Motor neuron (in vitro differentiated cells): ENCODE measurements around the gene LTBP2. TPM values are rescaled to one million over a fixed set of nuclear protein-coding genes. Genes with fewer than 3 reads are reported as not detected.
"Not testable (repeated sequence)": the region's sequence is repeated elsewhere in the genome, so short reads cannot be mapped to it uniquely, and the experiment has no call there.

Experiments used
- ATAC-seq, 8 experiments: fragments of 200-7000 bp; cut with Tn5 transposase; replicated peaks in 6 of 8; 2 replicates each; pipeline ENCODE4 v1.8.0; 2021; ENCODE audit warnings: mild to moderate bottlenecking in 8 of 8, moderate library complexity in 8 of 8
- H3K27ac ChIP-seq, 2 donors: fragments of 250-450 bp; sonication (Bioruptor Pico); 2 replicates each; pipeline ENCODE4 v1.9.0; 2021; ENCODE audit warnings: antibody characterized with exemption in 2 of 2, mild to moderate bottlenecking in 2 of 2, moderate library complexity in 1 of 2
- H3K4me1 ChIP-seq, 2 donors: fragments of 250-450 bp; sonication (Bioruptor Pico); replicated peaks in 1 of 2; 2 replicates each; pipeline ENCODE4 v1.6.1; 2021; ENCODE audit warnings: antibody characterized with exemption in 2 of 2, mild to moderate bottlenecking in 2 of 2, moderate library complexity in 1 of 2
- H3K4me3 ChIP-seq, 5 donors: fragments of 250-450 bp; sonication (Bioruptor Pico); 2 replicates each; pipeline ENCODE4 v1.9.0; 2021; ENCODE audit warnings: antibody characterized with exemption in 5 of 5, mild to moderate bottlenecking in 5 of 5, moderate library complexity in 4 of 5
- WGBS, 10 experiments: fragments of 450-650 bp; shearing (Covaris generic); methylation state at CpG; one replicate each; pipeline ENCODE4 v1.0.0; 2022; 5-methylcytosine and 5-hydroxymethylcytosine counted together
- in situ Hi-C, 9 experiments: fragments of 400-800 bp; cut with MboI; loops; one replicate each; pipeline ENCODE4 v1.15.0; 2021; ENCODE audit warnings: low sequenced_read_pairs in 9 of 9, low pct_unique_long_range_greater_than_20kb in 2 of 9; ENCODE audit not compliant: unreplicated experiment in 9 of 9
- total RNA-seq, 8 experiments: library from RNA; unstranded; fragments of 300-600 nt; gene quantifications; 2 replicates each; pipeline versions ENCODE4 v1.2.3 to v1.2.4, GENCODE V29; 2022

Gene LTBP2
- total RNA-seq, 8 experiments from 2014 or later = 0.46 to 27.0 (median 1.2) TPM

GRCh38 chr14:74456684-74457564, 155.1 kb downstream of the LTBP2 start:
- in situ Hi-C loops = loop anchor here in 1 of 9 experiments (25.0 kb wide), 1 partner anchor 95 kb away; no protein-coding TSS in a partner anchor
- Histone ChIP-seq H3K27ac (peak overlapping the region; percentile 33 to 72), H3K4me1 (peaks cover 5 to 18% of the 10 kb centered on the region in 2 donors), H3K4me3 (no peak overlapping the region)
- 0 to 84% (median 73%) methylated on average over 1 to 9 of the region's 17 CpGs for WGBS, 10 experiments
- peak in 5 of 8 experiments; percentile 73 to 94 (median 81) for ATAC-seq

- WGBS, 10 experiments = 63 to 88% (median 69%) methylated on average over 2 to 5 of the region's 5 CpGs; no CpG with 5 or more reads in 4 of the 10 experiments
- not testable (repeated sequence) for H3K27ac ChIP-seq, ATAC-seq, H3K4me3 ChIP-seq, H3K4me1 ChIP-seq
- in situ Hi-C loops = loop anchor here in 1 of 9 experiments (25.0 kb wide), 1 partner anchor 92 kb away; no protein-coding TSS in a partner anchor
Observed at GRCh38 chr14:74454397-74454796, 157.6 kb downstream of the LTBP2 start.

Other genes starting within 250 kb of the LTBP2 start
- gene SYNDIG1L, start 186.0 kb downstream of the LTBP2 start, total RNA-seq = under 1 TPM in 5 of 8 experiments, not detected in 3; 0.17 to 0.71 (median 0.33) TPM
- 100 to 1,000 TPM in 2 of 8 experiments, 10 to 100 TPM in 6; 37.5 to 219 (median 56.2) TPM for gene NPC2, start 118.9 kb downstream of the LTBP2 start, total RNA-seq
- 10 to 100 TPM; 14.9 to 30.4 (median 18.9) TPM for gene ISCA2, start 118.5 kb downstream of the LTBP2 start, total RNA-seq
- gene AREL1, start 100.8 kb upstream of the LTBP2 start, total RNA-seq = 10 to 100 TPM; 22.1 to 39.9 (median 29.0) TPM
- gene FCF1, start 100.9 kb upstream of the LTBP2 start, total RNA-seq = 10 to 100 TPM; 21.9 to 66.7 (median 43.3) TPM
- 10 to 100 TPM; 38.7 to 95.4 (median 47.5) TPM for gene YLPM1, start 151.1 kb upstream of the LTBP2 start, total RNA-seq